Spleen (tissue), 7 donors: Measurements from ENCODE around the gene DISC1.

Source experiments
- CTCF ChIP-seq, 11 experiments: fragments of 200-600 bp in 7 of 11; fragments of 450-650 bp in 4 of 11; sonication (generic) in 4 of 11; IDR thresholded peaks in 8 of 11; conservative IDR thresholded peaks in 3 of 11; 1 replicate in 7 of 11; 2 replicates in 4 of 11; pipeline versions ENCODE4 v1.4.0 to v1.8.0; 2016 to 2021; ENCODE audit warnings: antibody characterized with exemption in 11 of 11, inconsistent platforms in 4 of 11, mild to moderate bottlenecking in 1 of 11
- POLR2AphosphoS5 ChIP-seq, 3 donors: sonication (generic); formaldehyde crosslinking; IDR thresholded peaks; one replicate each; pipeline ENCODE4 v1.5.1; 2017; ENCODE audit warnings: antibody characterized with exemption in 3 of 3
- donor health status: DM: no; HTN: no; CAD: no; lungs with moderate emphysema.
- donor health status: DM: no; HTN: no; CAD: no.
- donor health status: DM: no; HTN: no; CAD: no.

GRCh38 chr1:231642618-231643017 is 16.0 kb downstream of the DISC1 start:
- TF ChIP-seq CTCF (IDR thresholded peaks at IDR 0.05 in 8 of 11, conservative IDR thresholded peaks at IDR 0.05 in 3 of 11) (no peak), POLR2AphosphoS5 (IDR thresholded peaks at IDR 0.05) (no peak)
